ENCODE data around the gene RPS6KA4. TPM values are rescaled to one million over a fixed set of nuclear protein-coding genes. Genes with fewer than 3 reads are reported as not detected.

Gene RPS6KA4
- 22.9 and 24.5 TPM in 2 replicates for total RNA-seq (2021)
- percentile 48 among the genes with signal in this experiment for Bru-seq, nascent RNA
- BruChase-seq, experiment 1, labeled RNA remaining after a 2-hour chase, result percentile 52 among the genes with signal in this experiment
- percentile 61 among the genes with signal in this experiment for BruChase-seq, experiment 2, labeled RNA remaining after a 6-hour chase
- long read RNA-seq, transcript RPS6KA4-201 (17 exons, 3,119 nt), result major isoform, 12 of 33 reads
- long read RNA-seq, partial matches to known transcripts, result 6 of 33 reads
- long read RNA-seq, other reads (novel, unspliced or antisense), result 9 of 33 reads

DNA sequence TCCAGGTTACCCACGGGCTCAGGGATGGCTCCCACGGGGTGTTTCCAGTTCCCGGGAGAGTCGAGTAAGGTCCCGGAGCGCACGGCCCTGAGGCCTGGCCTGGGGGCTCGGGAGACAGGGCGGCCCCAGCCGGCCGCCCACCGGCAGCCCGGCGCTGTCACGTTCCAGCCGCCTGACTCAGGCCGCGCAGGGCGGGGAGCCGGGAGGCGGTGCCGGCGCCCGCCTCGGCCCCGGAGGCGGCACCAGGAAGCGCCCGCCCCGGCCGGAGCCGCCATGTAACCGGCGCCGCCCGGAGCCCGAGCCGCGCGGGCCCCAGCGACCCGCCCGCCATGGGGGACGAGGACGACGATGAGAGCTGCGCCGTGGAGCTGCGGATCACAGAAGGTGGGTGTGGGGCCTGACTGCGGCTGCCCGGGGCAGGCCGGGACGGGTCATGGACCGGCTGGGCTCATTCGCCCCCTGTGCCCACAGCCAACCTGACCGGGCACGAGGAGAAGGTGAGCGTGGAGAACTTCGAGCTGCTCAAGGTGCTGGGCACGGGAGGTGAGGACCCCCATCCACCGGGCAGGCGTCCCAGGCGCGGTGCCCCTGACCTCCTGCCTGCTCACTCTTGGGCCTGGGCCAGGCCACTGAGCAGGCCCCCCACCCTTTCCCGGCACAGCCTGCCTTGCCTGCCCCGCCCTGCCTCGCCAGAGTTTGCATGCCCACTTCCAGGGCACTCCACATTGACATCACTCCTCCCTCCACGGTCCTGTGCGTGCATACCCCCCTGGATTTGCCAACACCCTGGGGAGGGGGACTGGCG is at the start of gene RPS6KA4:
RPS6KA4 (plus strand) TSS at position 256 of the 805 bp plus-strand sequence; CDS start at position 330, 74 bp downstream.
- POLR2A ChIA-PET (ENCODE audit: low non-redundant PET), result no interaction called here
- Histone ChIP-seq H3K4me1 (ENCODE audit: insufficient read depth, low read length, poor library complexity, severe bottlenecking) (peaks cover 29% of the 10 kb centered on the region), H3K4me3 (ENCODE audit: low read depth, low read length, poor library complexity, severe bottlenecking) (peak within 1 kb of the TSS; percentile 76), H3K36me3 (ENCODE audit: insufficient read depth, low read length, poor library complexity, severe bottlenecking) (peaks cover 17% of the 10 kb centered on the region), H3K9me3 (ENCODE audit: low read depth, low read length, poor library complexity, severe bottlenecking) (no peaks in the 10 kb centered on the region), H3K27me3 (replicated peaks; ENCODE audit: insufficient read depth, low read depth, low read length, poor library complexity) (no peaks in the 10 kb centered on the region), H3K27ac (ENCODE audit: low read depth, low read length, poor library complexity, severe bottlenecking) (peak within 1 kb of the TSS; percentile 75)
- peak; percentile 70 for DNase-seq (ENCODE audit: low spot score)
- intact Hi-C loops (cut with micrococcal nuclease; ENCODE audit: unreplicated experiment), result no loop called here
- no TSS peak for BruUV-seq (replicated peaks)
- CTCF ChIA-PET, result interaction anchor here (0.5 kb wide), 1 partner anchor 16 kb away, joined by 4 read pairs; no protein-coding TSS in a partner anchor
- TF ChIP-seq, protein P1, sequence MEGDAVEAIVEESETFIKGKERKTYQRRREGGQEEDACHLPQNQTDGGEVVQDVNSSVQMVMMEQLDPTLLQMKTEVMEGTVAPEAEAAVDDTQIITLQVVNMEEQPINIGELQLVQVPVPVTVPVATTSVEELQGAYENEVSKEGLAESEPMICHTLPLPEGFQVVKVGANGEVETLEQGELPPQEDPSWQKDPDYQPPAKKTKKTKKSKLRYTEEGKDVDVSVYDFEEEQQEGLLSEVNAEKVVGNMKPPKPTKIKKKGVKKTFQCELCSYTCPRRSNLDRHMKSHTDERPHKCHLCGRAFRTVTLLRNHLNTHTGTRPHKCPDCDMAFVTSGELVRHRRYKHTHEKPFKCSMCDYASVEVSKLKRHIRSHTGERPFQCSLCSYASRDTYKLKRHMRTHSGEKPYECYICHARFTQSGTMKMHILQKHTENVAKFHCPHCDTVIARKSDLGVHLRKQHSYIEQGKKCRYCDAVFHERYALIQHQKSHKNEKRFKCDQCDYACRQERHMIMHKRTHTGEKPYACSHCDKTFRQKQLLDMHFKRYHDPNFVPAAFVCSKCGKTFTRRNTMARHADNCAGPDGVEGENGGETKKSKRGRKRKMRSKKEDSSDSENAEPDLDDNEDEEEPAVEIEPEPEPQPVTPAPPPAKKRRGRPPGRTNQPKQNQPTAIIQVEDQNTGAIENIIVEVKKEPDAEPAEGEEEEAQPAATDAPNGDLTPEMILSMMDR (conservative IDR thresholded peaks at IDR 0.05; ENCODE audit: low read depth, low read length), result no peak
- no peak for TF ChIP-seq EZH2 (IDR thresholded peaks at IDR 0.05; ENCODE audit: borderline replicate concordance, low read depth, low read length, poor library complexity, severe bottlenecking)

DNA sequence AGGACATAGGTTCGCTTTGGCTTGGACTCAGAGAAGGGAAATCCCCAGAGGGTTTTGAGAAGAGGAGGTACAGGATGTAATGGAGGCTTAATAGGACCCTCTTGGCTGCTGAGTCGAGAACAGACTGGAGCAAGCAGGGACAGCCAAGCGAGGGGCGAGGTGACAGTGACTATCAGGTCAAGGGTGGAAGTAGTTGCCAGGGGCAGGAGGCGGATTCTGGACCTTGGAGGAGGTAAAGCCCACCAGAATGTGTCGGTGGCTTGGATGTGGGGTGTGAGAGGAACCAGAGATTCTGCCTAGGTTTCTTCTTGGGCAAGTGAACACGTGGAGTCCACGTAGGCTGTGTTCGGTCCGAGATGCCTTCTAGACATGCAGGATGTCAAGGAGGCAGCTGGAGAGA is 46.0 kb upstream of the RPS6KA4 start:
- Histone ChIP-seq H3K27ac (ENCODE audit: low read depth, low read length, poor library complexity, severe bottlenecking) (peak overlapping the region; percentile 53), H3K4me3 (ENCODE audit: low read depth, low read length, poor library complexity, severe bottlenecking) (no peak overlapping the region), H3K27me3 (replicated peaks; ENCODE audit: insufficient read depth, low read depth, low read length, poor library complexity) (no peaks in the 10 kb centered on the region), H3K36me3 (ENCODE audit: insufficient read depth, low read length, poor library complexity, severe bottlenecking) (peaks cover 18% of the 10 kb centered on the region), H3K4me1 (ENCODE audit: insufficient read depth, low read length, poor library complexity, severe bottlenecking) (peaks cover 6% of the 10 kb centered on the region), H3K9me3 (ENCODE audit: low read depth, low read length, poor library complexity, severe bottlenecking) (no peaks in the 10 kb centered on the region)
- TF ChIP-seq, protein P1 (conservative IDR thresholded peaks at IDR 0.05; ENCODE audit: low read depth, low read length), result no peak
- no peak for TF ChIP-seq EZH2 (IDR thresholded peaks at IDR 0.05; ENCODE audit: borderline replicate concordance, low read depth, low read length, poor library complexity, severe bottlenecking)
- CTCF ChIA-PET, result interaction anchor here (0.5 kb wide), 1 partner anchor 1279 kb away, joined by 4 read pairs; no protein-coding TSS in a partner anchor
- POLR2A ChIA-PET (ENCODE audit: low non-redundant PET), result no interaction called here
- BruUV-seq (replicated peaks), result no TSS peak
- intact Hi-C loops (cut with micrococcal nuclease; ENCODE audit: unreplicated experiment), result no loop called here
- DNase-seq (ENCODE audit: low spot score), result no peak

DNA sequence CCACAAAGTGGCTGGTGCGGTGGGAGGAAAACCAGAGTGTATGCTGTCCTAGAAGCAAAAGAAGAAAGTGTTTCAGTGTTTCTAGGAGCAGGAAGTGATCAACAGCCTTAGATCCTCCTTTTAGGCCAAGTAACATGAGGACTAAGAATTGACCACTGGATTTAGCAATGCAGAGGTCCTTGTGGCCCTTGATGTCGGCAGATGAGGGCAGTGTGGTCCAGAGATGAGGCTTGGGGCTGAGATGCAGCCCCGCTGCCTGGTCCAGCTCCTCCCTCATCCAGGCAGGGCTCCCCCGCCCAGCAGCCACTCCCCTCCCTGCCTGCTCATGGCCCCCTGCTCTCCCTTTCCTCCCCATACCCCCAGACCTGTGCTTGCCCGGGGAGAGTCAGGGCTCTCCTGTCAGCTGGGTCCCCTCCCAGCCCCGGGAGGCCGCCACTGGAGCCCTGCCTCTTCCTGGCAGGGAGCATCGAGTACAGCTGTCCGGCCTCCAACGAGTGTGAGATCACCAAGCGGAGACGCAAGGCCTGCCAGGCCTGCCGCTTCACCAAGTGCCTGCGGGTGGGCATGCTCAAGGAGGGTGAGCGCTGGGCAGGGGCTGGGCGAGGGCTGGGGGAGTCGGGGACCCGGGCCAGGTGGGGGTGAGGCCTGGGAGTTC is 45.3 kb upstream of the RPS6KA4 start:
- ChIA-PET POLR2A (ENCODE audit: low non-redundant PET) (no interaction called here), CTCF (no interaction called here)
- Histone ChIP-seq H3K36me3 (ENCODE audit: insufficient read depth, low read length, poor library complexity, severe bottlenecking) (peaks cover 18% of the 10 kb centered on the region), H3K27me3 (replicated peaks; ENCODE audit: insufficient read depth, low read depth, low read length, poor library complexity) (no peaks in the 10 kb centered on the region), H3K4me3 (ENCODE audit: low read depth, low read length, poor library complexity, severe bottlenecking) (no peak overlapping the region), H3K9me3 (ENCODE audit: low read depth, low read length, poor library complexity, severe bottlenecking) (no peaks in the 10 kb centered on the region), H3K4me1 (ENCODE audit: insufficient read depth, low read length, poor library complexity, severe bottlenecking) (peaks cover 6% of the 10 kb centered on the region), H3K27ac (ENCODE audit: low read depth, low read length, poor library complexity, severe bottlenecking) (peak overlapping the region; percentile 53)
- intact Hi-C loops (cut with micrococcal nuclease; ENCODE audit: unreplicated experiment), result no loop called here
- no peak for DNase-seq (ENCODE audit: low spot score)
- TF ChIP-seq EZH2 (IDR thresholded peaks at IDR 0.05; ENCODE audit: borderline replicate concordance, low read depth, low read length, poor library complexity, severe bottlenecking), result no peak
- no TSS peak for BruUV-seq (replicated peaks)

Data from A673 (cell line).